Stimulated activated CD8-positive, alpha-beta memory T cell treated with anti-CD3 and anti-CD28 coated beads, Interleukin-4, amount 100 ng/mL, for 4 hours (primary cell): ENCODE data around the gene EHD3.
A peak's percentile ranks its signal among the peaks of the same experiment; 100 is the strongest.

ENCODE experiments used
- DNase-seq, 2 donors: peaks; one replicate each; pipeline ENCODE4 v3.0.0-alpha.2; 2020; ENCODE audit warnings: low read depth in 2 of 2, low spot score in 1 of 2

The EHD3 gene

DNA sequence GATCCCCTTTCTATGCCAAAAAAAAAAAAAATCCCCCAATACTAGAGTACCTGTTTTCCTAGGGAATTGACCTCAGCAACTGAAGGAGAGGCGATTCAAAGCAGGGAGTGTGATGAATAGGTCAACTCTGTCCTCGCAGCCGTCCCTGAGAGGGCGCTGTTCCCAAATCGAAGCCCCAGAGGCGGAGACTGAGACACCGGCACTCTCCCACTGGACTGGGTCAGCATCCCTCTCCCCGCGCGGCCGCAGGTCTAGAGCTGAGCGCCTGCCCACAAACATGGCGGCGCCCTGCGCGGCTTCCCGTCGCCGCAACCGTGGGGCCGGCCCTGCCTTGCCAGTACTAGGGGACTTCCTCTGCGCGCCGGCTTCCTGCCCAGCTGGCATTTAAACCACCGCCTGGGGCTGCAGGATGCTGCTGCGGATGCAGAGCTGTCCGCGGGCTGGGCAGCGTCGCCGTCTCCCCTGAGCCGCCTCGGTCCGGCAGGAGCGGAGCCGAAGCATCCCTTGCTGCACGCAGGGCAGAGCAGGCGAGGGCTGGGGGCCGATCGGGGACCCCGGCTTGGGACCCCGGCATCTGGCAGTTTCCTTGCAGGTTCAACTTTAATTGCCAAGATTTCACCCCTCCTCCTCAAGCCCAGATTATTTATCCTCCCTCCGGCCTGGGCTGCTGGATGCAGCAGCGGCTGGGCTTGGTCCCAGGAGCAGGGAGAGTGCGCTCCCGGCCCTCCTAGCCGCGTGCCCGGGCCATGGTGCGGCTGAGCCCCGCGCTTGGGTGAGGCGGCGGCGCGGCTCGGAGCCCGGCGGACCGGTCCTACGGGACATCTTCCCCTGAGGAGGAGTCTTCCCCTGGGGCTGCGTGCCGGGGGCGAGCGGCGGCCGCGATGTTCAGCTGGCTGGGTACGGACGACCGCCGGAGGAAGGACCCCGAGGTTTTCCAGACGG lies at the start of gene EHD3:
EHD3 (plus strand) TSS at position 412 of the 942 bp plus-strand sequence; CDS start at position 882, 470 bp downstream.
- DNase-seq = peak; percentile 34 to 51

DNA sequence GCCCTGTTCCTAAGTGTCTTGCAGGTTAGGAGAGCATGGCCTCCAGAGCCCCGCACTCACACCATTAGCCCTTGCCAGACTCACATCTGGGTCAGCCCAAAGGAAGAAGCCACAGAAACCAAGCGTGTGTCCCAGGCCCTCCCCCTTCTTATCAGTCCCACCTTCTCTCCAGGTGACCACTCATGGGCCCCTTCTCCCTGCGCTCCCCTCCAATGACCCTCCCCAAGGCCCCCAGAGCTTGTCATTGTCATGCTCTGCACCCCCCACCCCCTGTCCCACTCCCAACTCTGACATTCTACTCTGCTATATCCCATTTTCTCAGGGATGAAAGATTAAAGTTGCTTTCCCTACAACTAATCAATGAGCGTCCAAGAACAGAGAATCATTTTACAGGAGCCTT lies 46.8 kb upstream of the EHD3 start:
- DNase-seq = no peak

DNA sequence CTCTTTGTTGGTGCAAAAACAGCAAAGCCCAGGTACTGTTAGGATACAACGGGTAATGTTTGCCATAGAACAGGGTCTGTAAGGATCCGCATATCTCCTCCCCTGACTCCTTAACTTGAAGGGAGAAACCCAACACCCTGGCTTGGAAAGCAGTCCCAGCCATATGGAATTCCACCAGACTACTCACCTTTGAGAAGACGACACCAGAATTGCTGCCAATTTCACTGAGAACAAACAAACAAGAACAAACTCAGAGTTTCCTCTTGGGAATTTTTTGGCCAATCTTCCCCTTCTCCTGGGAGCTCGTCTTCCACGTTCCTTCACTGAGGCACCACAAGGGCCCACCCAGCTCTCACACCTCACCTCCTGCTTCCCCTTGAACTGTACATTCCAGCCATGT lies 45.8 kb upstream of the EHD3 start:
- DNase-seq = no peak

DNA sequence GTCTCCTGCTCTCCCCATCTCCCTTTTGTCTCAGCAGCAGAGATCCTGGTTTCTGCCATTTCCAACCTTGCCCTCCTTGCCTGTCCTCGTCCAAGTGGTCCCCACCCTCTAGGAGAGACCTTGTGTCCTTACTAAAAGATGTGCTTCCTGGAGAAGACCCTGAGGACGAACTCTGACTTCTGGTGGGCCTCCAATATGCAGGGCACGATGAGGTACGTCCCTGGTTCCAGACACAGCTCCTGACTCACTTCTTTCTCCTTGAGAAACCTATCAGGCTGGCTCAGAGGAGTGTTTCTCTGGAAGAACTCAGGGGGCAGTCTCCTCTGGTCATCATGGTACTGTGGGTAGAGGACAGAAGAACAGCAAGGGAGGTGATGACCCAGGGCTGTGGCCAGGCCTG lies 44.8 kb upstream of the EHD3 start:
- DNase-seq = no peak

DNA sequence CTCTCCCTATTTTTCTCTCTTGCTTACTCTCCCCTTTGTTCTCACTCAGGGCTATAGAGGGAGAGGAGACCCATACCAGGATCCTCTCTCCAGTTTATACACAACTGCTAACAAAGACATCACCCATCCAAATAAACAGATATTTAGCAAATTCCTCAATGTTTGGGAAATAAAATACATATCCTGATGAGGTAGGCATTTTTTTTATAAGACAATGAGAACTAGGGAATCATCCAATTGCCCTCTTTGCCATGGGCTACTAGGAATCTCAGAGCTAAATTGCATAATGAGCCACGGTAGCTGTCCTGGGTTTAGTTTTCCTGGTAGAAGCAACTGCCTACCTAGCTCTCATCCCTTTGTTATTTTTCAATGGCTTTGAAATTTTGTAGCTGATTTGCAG lies 43.8 kb upstream of the EHD3 start:
- DNase-seq = no peak

DNA sequence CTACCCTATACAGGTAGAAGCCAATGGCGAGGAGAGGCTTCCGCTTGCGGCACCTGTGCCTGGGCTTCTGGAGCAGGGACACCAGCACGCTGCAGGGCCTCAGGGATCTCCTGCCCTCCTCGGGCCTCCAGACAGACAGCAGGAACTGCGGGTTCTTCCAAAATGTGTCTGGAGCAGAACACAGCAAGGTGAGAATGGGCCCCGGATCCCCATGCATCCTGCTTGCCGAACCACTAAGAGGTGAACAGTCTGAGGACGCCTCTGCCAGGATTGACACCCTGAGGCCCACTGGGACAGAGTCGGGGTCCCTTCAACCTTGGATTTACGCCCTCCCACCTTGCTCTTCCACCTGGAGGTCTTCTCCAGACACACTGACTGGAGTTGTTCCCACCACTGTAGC lies 42.0 kb upstream of the EHD3 start:
- DNase-seq = no peak

DNA sequence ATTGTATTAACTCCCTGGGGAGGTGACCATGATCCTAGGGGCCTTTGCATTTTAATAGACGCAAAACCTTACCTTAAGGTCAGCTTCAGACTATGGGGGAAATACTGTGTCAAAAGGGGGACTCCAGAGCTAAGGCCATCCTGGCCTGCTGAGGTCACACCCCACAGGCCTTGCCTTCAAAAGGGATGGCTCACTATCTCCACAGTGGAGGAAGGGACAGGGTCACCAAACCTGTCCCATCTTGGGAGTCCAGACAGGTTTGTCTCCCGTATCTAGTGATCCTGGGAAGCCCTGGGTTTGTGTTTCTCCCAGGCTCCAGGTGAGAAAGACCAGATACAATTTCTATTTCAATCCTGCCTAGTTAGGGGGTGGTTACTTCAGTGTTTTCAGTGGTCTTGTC lies 41.6 kb upstream of the EHD3 start:
- no peak for DNase-seq

DNA sequence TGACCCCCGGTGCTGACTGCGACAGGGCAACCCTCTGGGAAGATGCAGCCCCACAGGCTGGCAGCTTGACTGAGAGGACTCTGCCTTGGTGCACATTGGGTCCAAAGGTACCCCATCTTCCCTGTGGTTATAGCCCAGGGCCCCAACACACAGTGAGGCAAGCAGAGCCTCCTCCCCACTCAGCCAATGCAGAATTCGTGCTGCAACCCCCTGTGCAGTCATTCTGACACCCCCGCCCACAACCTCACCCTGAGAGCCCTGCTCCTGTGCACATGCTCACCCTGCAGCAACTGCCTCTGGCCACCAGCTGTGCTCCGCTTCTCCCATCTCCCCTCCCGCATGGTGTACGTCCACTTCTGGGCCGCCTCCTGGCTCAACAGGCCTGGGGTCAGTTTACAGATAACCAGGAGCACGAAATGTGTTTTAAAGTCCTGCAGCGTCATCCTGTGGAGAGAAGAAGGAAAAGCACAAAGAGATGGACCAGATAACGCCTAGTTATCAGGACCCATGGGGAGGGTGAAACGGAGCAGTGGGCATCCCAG lies 41.0 kb upstream of the EHD3 start:
- DNase-seq = no peak

DNA sequence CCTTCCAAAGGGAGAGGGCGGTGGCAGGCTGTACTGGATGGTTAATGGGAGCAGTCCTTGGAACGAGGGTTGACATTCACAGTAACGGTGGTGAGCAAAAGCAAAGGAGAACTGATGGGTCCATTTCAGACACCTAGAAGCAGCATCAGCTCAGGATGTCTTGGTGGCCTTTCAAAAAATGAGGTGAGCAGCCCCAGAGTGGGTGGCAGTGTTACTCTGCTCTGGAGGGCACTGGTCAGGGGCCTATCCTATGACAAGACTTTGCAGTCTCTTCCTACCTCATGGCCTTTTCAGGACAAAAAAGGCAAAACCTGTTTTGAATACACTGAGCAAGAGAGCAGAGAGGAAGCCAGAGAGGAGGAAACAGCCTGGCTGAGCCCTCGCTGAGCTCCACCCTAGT lies 40.1 kb upstream of the EHD3 start:
- no peak for DNase-seq

DNA sequence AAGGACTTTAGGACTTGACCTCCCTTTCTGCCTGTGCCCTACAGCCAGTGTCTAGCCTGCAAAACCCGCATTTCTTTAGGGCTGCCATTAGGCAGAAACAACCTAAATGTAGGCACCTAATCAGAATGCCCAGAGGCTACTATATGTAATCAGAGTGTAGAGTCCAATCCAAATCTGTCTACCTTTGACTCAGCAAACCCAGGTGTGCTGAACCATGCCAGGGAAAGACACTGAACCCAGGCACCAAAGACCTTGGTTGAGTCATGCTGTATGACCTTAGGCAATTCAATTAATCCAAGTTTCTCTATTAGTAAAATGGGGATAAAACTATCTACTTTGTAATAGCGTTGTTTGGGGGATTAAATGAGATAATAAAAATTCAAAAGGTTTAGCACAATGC lies 37.3 kb upstream of the EHD3 start:
- no peak for DNase-seq

DNA sequence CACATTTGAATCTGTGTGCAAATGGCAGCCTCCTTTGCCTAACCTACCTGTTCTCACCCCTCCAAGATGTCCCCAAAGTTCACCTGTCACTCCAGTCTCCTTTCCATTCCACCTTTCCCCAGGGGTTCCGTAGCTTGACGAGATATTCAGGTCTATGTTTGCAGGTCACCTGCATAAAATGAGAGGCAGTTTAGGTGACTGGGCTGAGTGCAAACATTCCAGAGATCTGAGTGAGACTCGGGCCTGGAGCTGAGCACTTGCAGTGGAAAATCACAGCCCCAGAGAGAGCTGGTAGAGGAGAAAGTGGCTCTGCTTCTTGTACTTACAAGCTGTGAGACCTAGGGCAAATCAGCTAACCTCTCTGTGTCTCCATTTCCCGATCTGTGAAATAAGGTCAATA lies 36.8 kb upstream of the EHD3 start:
- DNase-seq = no peak

DNA sequence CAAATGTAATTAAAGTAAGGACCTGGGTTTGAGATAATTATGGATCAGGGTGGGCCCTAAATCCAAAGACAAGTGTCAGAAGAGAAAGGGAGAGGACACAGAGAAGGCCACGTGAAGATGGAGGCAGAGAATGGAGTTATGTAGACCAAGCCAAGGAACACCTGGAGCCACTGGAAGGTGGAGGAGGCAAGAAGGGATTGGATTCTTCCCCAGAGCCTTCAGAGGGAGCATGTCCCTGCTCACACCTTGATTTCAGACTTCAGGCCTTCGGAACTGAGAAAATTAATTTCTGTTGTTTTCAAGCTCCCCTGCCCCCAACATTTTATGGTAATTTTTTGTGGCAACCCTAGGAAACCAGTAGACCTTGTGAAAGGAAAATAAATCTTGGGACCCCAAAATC lies 36.3 kb upstream of the EHD3 start:
- DNase-seq = no peak

DNA sequence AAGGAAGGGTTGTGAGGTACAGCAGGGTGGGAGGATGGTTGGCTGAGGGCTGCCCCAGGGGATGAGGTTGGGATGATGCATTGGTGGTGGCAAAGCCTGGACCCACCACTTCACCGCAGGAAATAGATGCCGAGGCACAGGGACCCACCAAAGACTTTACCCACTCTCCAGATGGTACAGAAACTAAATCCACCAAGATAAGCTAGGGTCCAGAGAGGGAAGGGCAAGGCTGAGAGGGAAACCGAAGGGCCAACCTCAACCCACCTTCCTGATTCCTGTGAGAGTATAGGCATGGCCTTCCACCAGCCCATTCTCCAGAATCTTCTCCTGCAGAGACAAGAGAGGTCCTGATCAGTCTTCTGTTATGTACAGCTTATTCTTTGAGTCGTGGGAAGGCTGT lies 34.7 kb upstream of the EHD3 start:
- no peak for DNase-seq

DNA sequence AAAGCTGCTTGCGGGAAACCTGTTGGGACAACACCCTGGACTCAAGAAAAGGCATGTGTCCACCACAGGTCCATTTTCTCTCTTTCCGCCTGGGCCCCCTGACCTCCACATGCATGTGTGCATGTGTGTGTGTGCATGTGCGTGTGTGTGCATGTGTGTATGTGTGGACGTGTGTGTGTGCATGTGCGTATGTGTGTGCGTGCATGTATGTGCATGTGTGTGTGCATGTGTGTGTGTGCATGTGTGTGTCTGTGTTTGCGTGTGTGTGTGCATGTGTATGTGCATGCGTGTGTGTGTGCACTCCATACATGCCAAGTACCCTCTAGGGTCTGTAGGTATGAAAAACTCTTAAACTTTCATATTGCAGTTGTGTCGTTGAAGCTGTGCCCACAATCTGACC lies 33.0 kb upstream of the EHD3 start:
- no peak for DNase-seq

DNA sequence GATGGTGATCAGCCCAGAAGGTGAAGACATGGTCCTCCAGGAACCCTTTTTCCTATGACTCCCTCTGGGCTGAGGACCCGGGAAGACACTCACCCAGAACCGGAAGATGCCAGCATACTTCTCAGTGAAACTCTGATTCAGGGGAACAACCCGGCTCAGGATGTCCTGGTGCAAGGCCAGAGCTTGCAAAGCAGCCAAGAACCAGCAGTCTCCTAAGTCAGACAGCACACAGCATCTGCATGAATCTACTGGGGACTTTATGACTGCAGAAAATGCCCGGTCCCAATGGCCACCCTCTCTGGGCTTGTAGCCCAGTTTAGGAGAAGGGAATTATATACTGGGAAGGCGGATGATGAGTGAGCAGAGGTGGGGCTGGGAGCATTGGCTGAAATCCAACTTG lies 31.9 kb upstream of the EHD3 start:
- no peak for DNase-seq

DNA sequence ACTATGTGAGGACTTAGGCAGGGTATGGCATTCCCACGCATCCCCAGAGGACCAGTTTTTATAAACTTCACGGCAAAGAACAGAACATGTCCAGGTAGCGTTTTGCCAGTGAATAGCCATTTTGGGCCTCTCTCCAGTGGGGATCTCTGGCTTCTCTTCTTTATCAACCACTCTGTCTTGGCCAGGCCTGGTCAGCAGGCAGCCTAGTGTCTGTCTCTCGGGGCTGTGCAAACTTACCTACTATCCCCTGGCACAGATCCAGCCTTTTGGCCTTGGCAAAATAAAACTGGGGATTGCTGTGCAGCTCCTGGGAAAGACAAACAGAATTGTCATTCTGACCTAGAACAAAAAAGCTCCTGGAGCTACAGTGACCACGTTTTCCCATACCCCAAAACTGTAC lies 31.1 kb upstream of the EHD3 start:
- no peak for DNase-seq

DNA sequence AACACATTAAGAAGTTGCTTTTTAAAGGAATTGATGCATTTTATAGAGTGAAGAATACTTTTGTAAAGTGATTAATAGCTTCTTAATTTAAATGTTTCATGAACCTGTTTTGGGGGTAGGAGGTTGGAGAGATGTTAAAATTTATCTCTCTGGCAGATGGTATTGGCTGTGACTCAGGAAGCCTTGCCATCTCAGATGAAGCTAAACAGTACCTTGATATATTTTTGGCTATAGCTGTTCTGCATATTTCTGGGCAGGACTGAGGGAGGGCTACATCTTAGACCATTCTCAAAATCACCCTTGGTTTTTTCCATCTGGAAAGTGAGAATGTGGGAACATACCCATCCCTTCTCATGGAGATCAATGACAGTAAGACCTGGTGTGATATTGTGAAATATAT lies 30.0 kb upstream of the EHD3 start:
- DNase-seq = no peak

DNA sequence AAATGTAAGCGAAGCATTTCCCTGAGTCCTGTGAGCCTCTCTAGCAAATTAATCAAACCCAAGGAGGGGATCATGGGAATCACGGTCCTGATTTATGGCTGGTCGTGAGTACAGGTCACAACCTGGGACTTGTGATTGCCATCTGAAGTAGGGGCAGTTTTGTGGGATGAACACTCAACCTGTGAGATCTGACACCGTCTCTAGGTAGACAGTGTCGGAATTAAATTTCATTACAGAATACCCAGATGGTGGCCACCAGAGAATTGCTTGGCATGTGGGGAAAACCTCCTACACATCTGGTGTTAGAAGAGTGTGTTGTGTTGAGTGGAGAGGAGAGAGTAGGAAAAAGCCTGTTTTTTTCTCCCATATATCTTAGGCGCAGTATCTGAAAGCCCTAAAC lies 29.2 kb upstream of the EHD3 start:
- DNase-seq = no peak

DNA sequence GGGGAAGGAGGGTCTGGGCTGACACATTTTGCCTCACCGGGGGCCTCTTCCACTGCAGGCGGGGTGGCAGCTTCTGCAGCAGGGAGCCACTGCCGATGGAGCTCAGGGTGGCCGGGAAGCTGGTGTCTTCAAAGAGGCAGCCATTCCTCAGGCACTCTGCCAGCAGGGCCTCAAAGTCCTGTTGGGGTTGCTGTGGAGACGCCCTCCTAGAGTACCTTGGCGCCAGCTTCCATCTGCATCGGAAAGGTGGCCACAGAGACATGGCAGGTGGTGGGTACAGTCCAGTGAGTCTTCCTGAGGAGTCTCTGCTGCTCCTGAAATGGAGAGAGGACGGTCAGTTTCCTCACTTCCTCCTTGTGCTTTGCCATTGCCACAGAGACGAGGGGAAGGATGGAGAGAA lies 28.8 kb upstream of the EHD3 start:
- no peak for DNase-seq

DNA sequence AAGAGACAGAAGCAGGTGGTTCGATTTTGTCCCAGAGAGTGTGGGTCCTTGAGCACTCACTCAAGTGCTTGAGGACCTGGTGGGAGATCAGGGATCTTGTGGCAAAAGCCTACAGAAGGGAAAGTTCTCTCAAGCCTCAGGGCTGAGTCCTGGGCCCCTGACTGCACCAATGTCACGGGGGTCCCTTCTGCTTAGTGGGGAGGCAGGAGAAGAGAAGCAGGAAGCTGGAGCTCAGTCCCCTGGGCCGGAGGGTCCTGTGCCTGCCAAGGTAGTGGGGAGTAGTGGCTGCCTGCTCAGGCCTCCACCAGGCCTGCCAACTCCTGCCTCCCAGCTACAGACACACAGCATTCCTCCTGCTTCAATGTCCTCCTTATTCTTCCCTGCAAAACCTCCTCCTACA lies 28.3 kb upstream of the EHD3 start:
- no peak for DNase-seq

DNA sequence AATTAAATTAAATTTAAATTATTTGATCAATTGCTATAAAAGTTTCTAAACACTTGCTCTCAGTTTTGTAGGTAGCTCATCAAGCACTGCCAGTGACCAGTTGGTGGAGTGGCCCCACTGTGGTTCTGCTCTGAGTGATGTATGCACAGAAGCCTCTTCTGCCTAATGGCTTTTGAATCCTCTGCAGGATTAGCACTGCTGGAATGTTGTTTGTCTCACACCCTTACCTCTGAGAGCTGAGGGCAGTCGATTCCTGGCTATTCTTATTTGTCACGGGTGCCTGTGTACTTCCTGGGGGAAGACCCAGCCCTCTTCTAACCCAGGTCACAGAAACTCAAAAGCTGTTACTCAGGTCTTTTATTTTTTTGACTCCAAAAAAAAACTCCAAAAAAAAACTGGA lies 26.2 kb upstream of the EHD3 start:
- DNase-seq = no peak

DNA sequence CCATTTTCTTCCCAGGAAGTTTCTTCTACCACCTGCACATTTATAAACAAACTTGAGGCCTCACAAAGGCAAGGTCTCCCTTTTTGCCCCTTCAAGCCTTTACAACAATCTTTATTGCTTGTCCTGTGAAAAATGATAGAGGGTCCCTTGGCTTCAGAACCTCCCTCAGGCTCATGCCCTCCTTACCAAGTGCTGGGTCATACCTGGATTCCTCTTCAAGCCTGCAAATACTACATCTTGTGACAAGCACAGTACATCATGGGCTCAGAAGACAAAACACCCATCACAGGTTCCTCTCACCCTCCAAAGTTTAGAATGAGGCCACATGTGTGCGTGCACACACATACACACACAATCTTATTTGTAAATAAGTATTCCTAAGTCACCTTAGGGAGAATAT lies 25.7 kb upstream of the EHD3 start:
- DNase-seq = no peak
